HT-29 (cell line): ENCODE results near the gene LRIG3. TPM values are rescaled to one million over a fixed set of nuclear protein-coding genes. Genes with fewer than 3 reads are reported as not detected.
A peak's percentile ranks its signal among the peaks of the same experiment; 100 is the strongest.
"Not testable (repeated sequence)": the region's sequence is repeated elsewhere in the genome, so short reads cannot be mapped to it uniquely, and the experiment has no call there.

Experiments used
- DNase-seq: peaks from one replicate; pipeline ENCODE4 v3.0.0-alpha.2; 2015; ENCODE audit warnings: low spot score
- total RNA-seq: library from RNA; depleted of rRNA; stranded (reverse); fragments of >200 nt; shearing (Covaris generic); gene quantifications from 2 replicates; pipeline ENCODE4 v1.2.3, GENCODE V29; 2014

Gene LRIG3
- total RNA-seq, 1 experiment from 2014 or later, result 9.8 TPM

GRCh38 chr12:58860056-58860787, 60.1 kb downstream of the LRIG3 start:
- no peak for DNase-seq

- no peak for DNase-seq
Observed at GRCh38 chr12:58858030-58858429, 62.3 kb downstream of the LRIG3 start.

GRCh38 chr12:58857206-58857605, 63.1 kb downstream of the LRIG3 start:
- not testable (repeated sequence) for DNase-seq

GRCh38 chr12:58855630-58856029, 64.7 kb downstream of the LRIG3 start:
- not testable (repeated sequence) for DNase-seq

GRCh38 chr12:58850826-58851225, 69.5 kb downstream of the LRIG3 start:
- no peak for DNase-seq

GRCh38 chr12:58847901-58848600, 72.3 kb downstream of the LRIG3 start:
- no peak for DNase-seq

GRCh38 chr12:58844161-58844560, 76.1 kb downstream of the LRIG3 start:
- DNase-seq, result peak; percentile 1

GRCh38 chr12:58841058-58841798, 79.1 kb downstream of the LRIG3 start:
- no peak for DNase-seq

- peak; percentile 2 for DNase-seq
Observed at GRCh38 chr12:58833853-58834252, 86.5 kb downstream of the LRIG3 start.

GRCh38 chr12:58832920-58833319, 87.4 kb downstream of the LRIG3 start:
- DNase-seq, result no peak
